ENCODE measurements around the gene OR6B1. TPM values are rescaled to one million over a fixed set of nuclear protein-coding genes. Genes with fewer than 3 reads are reported as not detected.

The OR6B1 gene
- total RNA-seq, 1 donor from 2014 or later, result not detected

GRCh38 chr7:143960813-143961610, 39.1 kb upstream of the OR6B1 start:
- no peaks in the 10 kb centered on the region for H3K27me3 Mint-ChIP-seq (ENCODE audit: unreplicated experiment)
- no peak for DNase-seq (ENCODE audit: low spot score)
- no peak overlapping the region for H3K27ac Mint-ChIP-seq (ENCODE audit: unreplicated experiment)
- H3K36me3 Mint-ChIP-seq (ENCODE audit: low read depth, unreplicated experiment), result no peaks in the 10 kb centered on the region
- H3K9me3 Mint-ChIP-seq (ENCODE audit: unreplicated experiment), result no peaks in the 10 kb centered on the region
- H3K4me1 Mint-ChIP-seq (ENCODE audit: unreplicated experiment), result no peaks in the 10 kb centered on the region
- no peak for TF ChIP-seq CTCF (IDR thresholded peaks at IDR 0.05; ENCODE audit: unreplicated experiment)
- no peak overlapping the region for H3K4me3 Mint-ChIP-seq (ENCODE audit: unreplicated experiment)

- no peaks in the 10 kb centered on the region for H3K4me1 Mint-ChIP-seq (ENCODE audit: unreplicated experiment)
Observed at GRCh38 chr7:143965280-143965679, 34.8 kb upstream of the OR6B1 start.

GRCh38 chr7:143967398-143967797, 32.7 kb upstream of the OR6B1 start:
- H3K27ac Mint-ChIP-seq (ENCODE audit: unreplicated experiment), result no peak overlapping the region
- H3K9me3 Mint-ChIP-seq (ENCODE audit: unreplicated experiment), result no peaks in the 10 kb centered on the region

More at GRCh38 chr7:143965280-143965679, 34.8 kb upstream of the OR6B1 start:
- no peak overlapping the region for H3K4me3 Mint-ChIP-seq (ENCODE audit: unreplicated experiment)
- TF ChIP-seq CTCF (IDR thresholded peaks at IDR 0.05; ENCODE audit: unreplicated experiment), result no peak
- no peaks in the 10 kb centered on the region for H3K36me3 Mint-ChIP-seq (ENCODE audit: low read depth, unreplicated experiment)
- H3K9me3 Mint-ChIP-seq (ENCODE audit: unreplicated experiment), result no peaks in the 10 kb centered on the region
- no peak overlapping the region for H3K27ac Mint-ChIP-seq (ENCODE audit: unreplicated experiment)
- no peak for DNase-seq (ENCODE audit: low spot score)
- H3K27me3 Mint-ChIP-seq (ENCODE audit: unreplicated experiment), result no peaks in the 10 kb centered on the region

GRCh38 chr7:143973870-143974416, 26.2 kb upstream of the OR6B1 start:
- no peak overlapping the region for H3K4me3 Mint-ChIP-seq (ENCODE audit: unreplicated experiment)
- no peaks in the 10 kb centered on the region for H3K27me3 Mint-ChIP-seq (ENCODE audit: unreplicated experiment)
- TF ChIP-seq CTCF (IDR thresholded peaks at IDR 0.05; ENCODE audit: unreplicated experiment), result no peak
- no peaks in the 10 kb centered on the region for H3K36me3 Mint-ChIP-seq (ENCODE audit: low read depth, unreplicated experiment)
- no peaks in the 10 kb centered on the region for H3K9me3 Mint-ChIP-seq (ENCODE audit: unreplicated experiment)
- H3K27ac Mint-ChIP-seq (ENCODE audit: unreplicated experiment), result no peak overlapping the region
- DNase-seq (ENCODE audit: low spot score), result no peak
- H3K4me1 Mint-ChIP-seq (ENCODE audit: unreplicated experiment), result no peaks in the 10 kb centered on the region

More at GRCh38 chr7:143967398-143967797, 32.7 kb upstream of the OR6B1 start:
- H3K4me3 Mint-ChIP-seq (ENCODE audit: unreplicated experiment), result no peak overlapping the region
- no peaks in the 10 kb centered on the region for H3K4me1 Mint-ChIP-seq (ENCODE audit: unreplicated experiment)
- no peak for TF ChIP-seq CTCF (IDR thresholded peaks at IDR 0.05; ENCODE audit: unreplicated experiment)
- DNase-seq (ENCODE audit: low spot score), result no peak
- H3K36me3 Mint-ChIP-seq (ENCODE audit: low read depth, unreplicated experiment), result no peaks in the 10 kb centered on the region
- H3K27me3 Mint-ChIP-seq (ENCODE audit: unreplicated experiment), result no peaks in the 10 kb centered on the region

GRCh38 chr7:143974459-143974858, 25.7 kb upstream of the OR6B1 start:
- no peaks in the 10 kb centered on the region for H3K36me3 Mint-ChIP-seq (ENCODE audit: low read depth, unreplicated experiment)
- no peaks in the 10 kb centered on the region for H3K27me3 Mint-ChIP-seq (ENCODE audit: unreplicated experiment)
- no peak for DNase-seq (ENCODE audit: low spot score)
- TF ChIP-seq CTCF (IDR thresholded peaks at IDR 0.05; ENCODE audit: unreplicated experiment), result no peak
- no peak overlapping the region for H3K27ac Mint-ChIP-seq (ENCODE audit: unreplicated experiment)
- H3K4me3 Mint-ChIP-seq (ENCODE audit: unreplicated experiment), result no peak overlapping the region
- H3K9me3 Mint-ChIP-seq (ENCODE audit: unreplicated experiment), result no peaks in the 10 kb centered on the region
- no peaks in the 10 kb centered on the region for H3K4me1 Mint-ChIP-seq (ENCODE audit: unreplicated experiment)

All from endothelial cell (in vitro differentiated cells).